GM23338 (cell line): ENCODE results near the gene MTURN. TPM values are rescaled to one million over a fixed set of nuclear protein-coding genes. Genes with fewer than 3 reads are reported as not detected.

Experiments
- ATAC-seq: fragments of 200-7000 bp; cut with Tn5 transposase; 3 replicates; pipeline ENCODE4 v1.9.1; 2020
- DNase-seq: peaks from one replicate; pipeline ENCODE4 v3.0.0-alpha.2; 2015; ENCODE audit warnings: low spot score
- H2AFZ ChIP-seq: fragments of 200-600 bp; sonication (generic); 2 replicates; pipeline ENCODE4 v1.8.0; 2016; ENCODE audit warnings: antibody characterized with exemption, mild to moderate bottlenecking, moderate library complexity
- H3F3A ChIP-seq: fragments of 200-600 bp; sonication (generic); replicated peaks from 2 replicates; pipeline ENCODE4 v1.8.0; 2017; ENCODE audit warnings: antibody characterized with exemption, mixed run types, low read depth
- H3K27ac ChIP-seq: fragments of 200-600 bp; sonication (generic); 2 replicates; pipeline ENCODE4 v1.6.1; 2016; ENCODE audit warnings: low read depth
- H3K27me3 ChIP-seq: fragments of 200-600 bp; sonication (generic); 2 replicates; pipeline ENCODE4 v1.8.0; 2016; ENCODE audit warnings: mild to moderate bottlenecking, mixed run types, moderate library complexity; ENCODE audit not compliant: insufficient read depth
- H3K36me3 ChIP-seq: fragments of 200-600 bp; sonication (generic); 2 replicates; pipeline ENCODE4 v1.8.0; 2016; ENCODE audit warnings: mild to moderate bottlenecking; ENCODE audit not compliant: insufficient read depth
- H3K4me1 ChIP-seq: fragments of 200-600 bp; sonication (generic); 2 replicates; pipeline ENCODE4 v1.8.0; 2016; ENCODE audit warnings: mild to moderate bottlenecking, moderate library complexity; ENCODE audit not compliant: insufficient read depth
- H3K4me2 ChIP-seq: fragments of 200-600 bp; sonication (generic); 2 replicates; pipeline ENCODE4 v1.7.1; 2017; ENCODE audit warnings: mixed run types
- H3K4me3 ChIP-seq: fragments of 200-600 bp; sonication (generic); 2 replicates; pipeline ENCODE4 v1.6.1; 2016; ENCODE audit warnings: mixed run types
- H3K79me2 ChIP-seq: fragments of 200-600 bp; sonication (generic); replicated peaks from 2 replicates; pipeline ENCODE4 v1.8.0; 2017; ENCODE audit warnings: mild to moderate bottlenecking; ENCODE audit not compliant: insufficient read depth
- H3K9me2 ChIP-seq: fragments of 200-600 bp; sonication (generic); 2 replicates; pipeline ENCODE4 v1.8.0; 2017; ENCODE audit not compliant: insufficient read depth
- H4K20me1 ChIP-seq: fragments of 200-600 bp; sonication (generic); replicated peaks from 2 replicates; pipeline ENCODE4 v1.8.0; 2017; ENCODE audit warnings: mild to moderate bottlenecking; ENCODE audit not compliant: insufficient read depth
- H3K27ac Mint-ChIP-seq: 2 replicates; pipeline ENCODE4 v1.8.0; 2020; ENCODE audit warnings: inconsistent platforms, mild to moderate bottlenecking, moderate library complexity, mixed read lengths
- H3K27me3 Mint-ChIP-seq: 3 replicates; pipeline ENCODE4 v1.8.0; 2022; ENCODE audit warnings: low read depth, mild to moderate bottlenecking, moderate library complexity, mixed read lengths, inconsistent platforms; ENCODE audit not compliant: insufficient read depth, poor library complexity
- H3K36me3 Mint-ChIP-seq: 3 replicates; pipeline ENCODE4 v1.8.0; 2021; ENCODE audit warnings: low read depth, mild to moderate bottlenecking, inconsistent platforms, moderate library complexity, mixed read lengths
- H3K4me1 Mint-ChIP-seq: 3 replicates; pipeline ENCODE4 v1.8.0; 2020; ENCODE audit warnings: mild to moderate bottlenecking, inconsistent platforms, mixed read lengths
- H3K4me3 Mint-ChIP-seq: 3 replicates; pipeline ENCODE4 v1.8.0; 2021; ENCODE audit warnings: moderate library complexity, mild to moderate bottlenecking, inconsistent platforms, mixed read lengths
- H3K9me3 Mint-ChIP-seq: 3 replicates; pipeline ENCODE4 v1.8.0; 2020; ENCODE audit warnings: moderate library complexity, mild to moderate bottlenecking, inconsistent platforms, mixed read lengths
- CREB1 ChIP-seq: fragments of 250-450 bp; sonication (Bioruptor Pico); IDR thresholded peaks from 2 replicates; pipeline ENCODE4 v1.5.0; 2020; ENCODE audit warnings: low read depth, mild to moderate bottlenecking, moderate library complexity
- CTCF ChIP-seq, 2 experiments: fragments of 200-600 bp in 1 of 2; sonication (generic) in 1 of 2; conservative IDR thresholded peaks; 2 replicates each; pipeline versions ENCODE4 v1.5.1 to v1.6.1; 2016 to 2017; ENCODE audit warnings: antibody characterized with exemption in 2 of 2, low read depth in 2 of 2, mild to moderate bottlenecking in 2 of 2, moderate library complexity in 1 of 2
- ETS1 ChIP-seq: IDR thresholded peaks from 2 replicates; pipeline ENCODE4 v1.6.1; 2016; ENCODE audit warnings: antibody characterized with exemption
- EZH2 ChIP-seq: fragments of 200-600 bp; sonication (generic); IDR thresholded peaks from one replicate; pipeline ENCODE4 v1.8.0; 2017; ENCODE audit warnings: antibody characterized with exemption, mild to moderate bottlenecking, low read depth; ENCODE audit not compliant: unreplicated experiment
- EZH2phosphoT487 ChIP-seq: fragments of 200-600 bp; sonication (generic); IDR thresholded peaks from one replicate; pipeline ENCODE4 v1.8.1; 2018; ENCODE audit warnings: antibody characterized with exemption; ENCODE audit not compliant: unreplicated experiment
- JUNB ChIP-seq: IDR thresholded peaks from one replicate; pipeline ENCODE4 v1.6.1; 2016; ENCODE audit warnings: antibody characterized with exemption; ENCODE audit not compliant: unreplicated experiment
- NANOG ChIP-seq: IDR thresholded peaks from 2 replicates; pipeline ENCODE4 v1.6.1; 2016; ENCODE audit warnings: antibody characterized with exemption, borderline replicate concordance
- POLR2AphosphoS5 ChIP-seq: IDR thresholded peaks from 2 replicates; pipeline ENCODE4 v1.6.1; 2016; ENCODE audit warnings: antibody characterized with exemption, low read depth
- REST ChIP-seq: IDR thresholded peaks from one replicate; pipeline ENCODE4 v1.6.1; 2018; ENCODE audit warnings: antibody characterized with exemption; ENCODE audit not compliant: unreplicated experiment
- STAT1 ChIP-seq: IDR thresholded peaks from one replicate; pipeline ENCODE4 v1.6.1; 2016; ENCODE audit warnings: antibody characterized with exemption; ENCODE audit not compliant: unreplicated experiment
- ZNF114 ChIP-seq: fragments of 250-450 bp; sonication (Bioruptor Pico); IDR thresholded peaks from 2 replicates; pipeline ENCODE4 v1.5.0; 2020; ENCODE audit warnings: mild to moderate bottlenecking, moderate library complexity
- ZNF462 ChIP-seq: fragments of 250-450 bp; sonication (Bioruptor Pico); IDR thresholded peaks from 2 replicates; pipeline ENCODE4 v1.5.0; 2020; ENCODE audit warnings: mild to moderate bottlenecking, moderate library complexity
- polyA plus RNA-seq: library from polyadenylated mRNA; unstranded; fragments of >200 nt; fragmentation: Nextera tagmentation; extraction: Ambion mirVana; gene quantifications from 2 replicates; pipeline ENCODE4 v1.2.1, GENCODE V29; 2016
- total RNA-seq: library from RNA; depleted of rRNA; stranded (reverse); fragments of >200 nt; shearing (Covaris generic); gene quantifications from 2 replicates; pipeline ENCODE4 v1.2.3, GENCODE V29; 2014

Gene MTURN
- total and polyA plus RNA-seq, 2 experiments from 2014 or later = 3.1 to 8.7 TPM

GRCh38 chr7:30206942-30207341 lies 72.2 kb downstream of the MTURN start (continued):
- no peak for TF ChIP-seq CTCF (conservative IDR thresholded peaks at IDR 0.05; ENCODE audit: low read depth in 2 of 2)
- TF ChIP-seq JUNB = no peak
- no peak for TF ChIP-seq ETS1
- no peak for TF ChIP-seq STAT1
- TF ChIP-seq POLR2AphosphoS5 = no peak

GRCh38 chr7:30207376-30207775 lies 72.6 kb downstream of the MTURN start:
- no peak overlapping the region for H2AFZ ChIP-seq
- no peak overlapping the region for H3K4me2 ChIP-seq
- TF ChIP-seq NANOG = no peak
- TF ChIP-seq REST = no peak
- no peak for TF ChIP-seq JUNB
- TF ChIP-seq POLR2AphosphoS5 = no peak
- no peak for TF ChIP-seq ZNF114 (CRISPR knock-in tag)
- no peak for TF ChIP-seq ETS1
- TF ChIP-seq ZNF462 = no peak
- TF ChIP-seq EZH2phosphoT487 = no peak
- TF ChIP-seq CREB1 (CRISPR knock-in tag) = no peak
- TF ChIP-seq STAT1 = no peak
- TF ChIP-seq EZH2 = no peak

More at GRCh38 chr7:30207376-30207775, 72.6 kb downstream of the MTURN start:
- no peaks in the 10 kb centered on the region for H4K20me1 ChIP-seq
- Mint-ChIP-seq H3K36me3 (no peaks in the 10 kb centered on the region), H3K4me1 (no peaks in the 10 kb centered on the region), H3K27me3 (peaks cover 10% of the 10 kb centered on the region), H3K27ac (no peak overlapping the region), H3K4me3 (no peak overlapping the region), H3K9me3 (no peaks in the 10 kb centered on the region)
- DNase-seq (no peak), ATAC-seq (no peak)
- no peaks in the 10 kb centered on the region for H3F3A ChIP-seq
- no peaks in the 10 kb centered on the region for H3K79me2 ChIP-seq
- H3K36me3 ChIP-seq = no peaks in the 10 kb centered on the region
- H3K9me2 ChIP-seq = no peaks in the 10 kb centered on the region
- H3K27me3 ChIP-seq = no peaks in the 10 kb centered on the region
- no peak overlapping the region for H3K4me3 ChIP-seq
- H3K4me1 ChIP-seq = no peaks in the 10 kb centered on the region
- H3K27ac ChIP-seq = no peak overlapping the region
